ENCODE data around the gene TTC33.

Gene TTC33

DNA sequence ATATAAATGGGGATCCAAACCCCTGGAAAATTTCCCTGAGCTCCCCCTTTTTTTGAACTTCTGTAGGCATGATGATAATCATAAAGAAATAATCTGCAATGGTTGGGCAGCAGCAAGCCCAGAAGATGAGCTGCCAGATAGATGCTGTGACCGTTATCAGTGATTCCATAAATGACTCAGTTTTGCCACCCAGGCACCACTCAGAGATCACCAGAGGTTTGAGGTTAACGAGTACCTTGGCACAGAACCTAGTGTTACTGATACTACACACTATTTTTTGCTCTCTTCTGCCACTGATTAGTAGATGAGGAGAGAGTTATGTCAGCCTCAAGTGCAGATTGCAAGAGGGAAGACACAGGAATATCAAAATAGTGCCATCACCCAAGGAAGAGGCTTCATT lies 275.4 kb downstream of the TTC33 start:
- no peak for DNase-seq (ENCODE audit: low read depth)

GRCh38 chr5:40479939-40480338 lies 275.8 kb downstream of the TTC33 start:
- DNase-seq (ENCODE audit: low read depth), result no peak

- no peak for DNase-seq (ENCODE audit: low read depth)
Observed at GRCh38 chr5:40478766-40479165, 277.0 kb downstream of the TTC33 start.

DNA sequence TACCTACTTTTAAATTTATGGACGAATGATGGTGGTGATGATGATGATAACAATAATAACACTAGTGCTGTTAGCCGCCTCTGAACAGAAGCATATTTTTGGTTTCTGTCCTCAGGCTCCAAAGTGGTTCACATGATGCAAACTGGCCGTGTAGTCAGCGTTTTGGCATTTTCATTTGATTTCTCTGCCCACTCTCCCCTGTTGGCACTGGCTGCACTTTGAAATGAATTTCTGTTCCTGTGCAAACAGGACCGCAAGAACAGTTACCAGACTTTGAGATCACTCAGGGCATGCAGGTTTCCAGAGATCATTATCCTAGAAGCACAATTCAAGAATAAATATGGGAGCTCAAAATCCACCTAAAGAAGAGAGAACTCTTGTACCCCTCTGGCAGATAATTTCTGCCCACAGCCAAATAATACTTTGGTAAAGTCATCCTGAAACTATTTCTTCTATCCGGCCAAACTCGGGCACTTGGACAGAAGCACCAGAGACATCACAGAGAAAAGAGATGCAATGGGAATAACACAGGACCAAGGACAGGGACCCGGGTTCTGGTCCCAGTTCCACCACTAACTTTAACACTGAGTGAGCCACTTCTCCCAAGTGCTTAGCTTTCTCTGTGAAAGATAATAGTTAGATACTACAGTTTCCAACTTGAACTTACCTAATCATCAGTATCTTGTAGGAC lies 277.8 kb downstream of the TTC33 start:
- DNase-seq (ENCODE audit: low read depth), result peak; percentile 5

GRCh38 chr5:40475561-40475960 lies 280.2 kb downstream of the TTC33 start:
- DNase-seq (ENCODE audit: low read depth), result no peak

DNA sequence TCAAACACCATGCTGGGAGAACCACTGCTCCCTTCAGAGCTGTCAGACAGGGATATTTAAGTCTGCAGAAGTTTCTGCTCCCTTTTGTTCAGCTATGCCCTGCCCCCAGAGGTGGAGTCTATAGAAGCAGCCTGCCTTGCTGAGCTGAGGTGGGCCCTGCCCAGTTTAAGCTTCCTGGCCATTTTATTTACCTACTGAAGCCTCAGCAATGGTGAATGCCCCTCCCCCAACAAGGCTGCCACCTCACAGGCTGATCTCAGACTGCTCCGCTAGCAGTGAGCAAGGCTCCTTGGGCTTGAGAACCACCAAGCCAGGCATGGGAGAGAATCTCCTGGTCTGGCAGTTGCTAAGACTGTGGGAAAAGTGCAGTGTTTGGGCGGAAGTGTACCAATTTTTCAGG lies 281.5 kb downstream of the TTC33 start:
- no peak for DNase-seq (ENCODE audit: low read depth)

- no peak for DNase-seq (ENCODE audit: low read depth)
Observed at GRCh38 chr5:40465416-40465815, 290.3 kb downstream of the TTC33 start.

DNA sequence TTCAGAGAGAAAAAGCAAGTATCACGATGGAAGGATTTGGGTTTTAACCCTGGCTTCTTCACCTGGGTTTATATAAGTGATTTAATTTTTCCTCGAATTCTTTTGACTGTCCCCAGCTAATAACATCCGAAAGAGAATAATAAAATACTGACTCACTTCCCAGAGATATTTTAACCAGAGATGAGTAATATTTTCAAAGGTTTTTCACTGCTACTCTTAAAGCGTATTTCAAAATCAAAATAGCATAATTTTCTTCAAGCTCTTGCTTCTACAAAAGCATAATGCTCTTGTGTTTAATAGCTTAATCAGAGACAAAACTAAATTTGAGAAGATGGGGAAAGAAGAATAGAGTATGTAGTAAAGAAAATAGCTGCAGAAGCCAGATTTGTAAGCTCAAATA lies 291.2 kb downstream of the TTC33 start:
- DNase-seq (ENCODE audit: low read depth), result no peak
